HepG2 (cell line): Measurements from ENCODE around the gene NSMCE3. TPM values are rescaled to one million over a fixed set of nuclear protein-coding genes. Genes with fewer than 3 reads are reported as not detected.

ENCODE experiments used
- GATAD1 ChIP-seq: IDR thresholded peaks from 2 replicates; pipeline ENCODE4 v1.6.1; 2016; ENCODE audit warnings: missing genetic modification reagents, missing compliant biosample characterization
- MEIS2 ChIP-seq: sonication (generic); formaldehyde crosslinking; IDR thresholded peaks from 2 replicates; pipeline ENCODE4 v1.9.0; 2021; ENCODE audit warnings: mild to moderate bottlenecking, missing genetic modification reagents
- YEATS2 ChIP-seq: sonication (generic); formaldehyde crosslinking; IDR thresholded peaks from 2 replicates; pipeline ENCODE4 v1.4.0; 2020; ENCODE audit warnings: missing genetic modification reagents, borderline replicate concordance
- ZFX ChIP-seq: sonication (generic); formaldehyde crosslinking; IDR thresholded peaks from 2 replicates; pipeline ENCODE4 v1.4.0; 2020; ENCODE audit warnings: mild to moderate bottlenecking, low read depth, missing genetic modification reagents, moderate library complexity
- ZNF468 ChIP-seq: sonication (generic); formaldehyde crosslinking; IDR thresholded peaks from 2 replicates; pipeline ENCODE4 v1.8.0; 2022; ENCODE audit warnings: mild to moderate bottlenecking, moderate library complexity, missing genetic modification reagents
- ZNF543 ChIP-seq: sonication (generic); formaldehyde crosslinking; IDR thresholded peaks from 2 replicates; pipeline ENCODE4 v1.4.0; 2020; ENCODE audit warnings: mild to moderate bottlenecking, missing genetic modification reagents
- ZNF883 ChIP-seq: sonication (generic); formaldehyde crosslinking; IDR thresholded peaks from 2 replicates; pipeline ENCODE4 v1.5.1; 2020; ENCODE audit warnings: mild to moderate bottlenecking, missing genetic modification reagents; ENCODE audit errors: not compliant biosample characterization
- polyA plus RNA-seq, 8 experiments: library from polyadenylated mRNA; depleted of rRNA in 3 of 8; stranded (reverse) in 7 of 8; unstranded in 1 of 8; fragments of >200 nt; fragmentation: Illumina TruSeq in 4 of 8; extraction: Trizol in 4 of 8; gene quantifications; 2 replicates each; pipeline versions ENCODE4 v1.2.1 to v1.2.3, GENCODE V29; 2011 to 2016; ENCODE audit warnings: low read depth in 4 of 8, missing spikeins in 1 of 8, mixed read lengths in 1 of 8; ENCODE audit not compliant: insufficient read depth in 1 of 8
- total RNA-seq, 5 experiments: library from RNA; depleted of rRNA; stranded (reverse); fragments of >200 nt; fragmentation: Illumina TruSeq; extraction: Trizol; gene quantifications; 2 replicates each; pipeline ENCODE4 v1.2.3, GENCODE V29; 2016; ENCODE audit warnings: low read depth in 1 of 5
- TF ChIP-seq, protein P1 (sequence below): sonication (generic); formaldehyde crosslinking; IDR thresholded peaks from 2 replicates; pipeline ENCODE4 v1.4.0; 2020; ENCODE audit warnings: missing genetic modification reagents, borderline replicate concordance
- TF ChIP-seq, protein P2 (sequence below): IDR thresholded peaks from 2 replicates; pipeline ENCODE4 v1.6.1; 2016; ENCODE audit warnings: missing genetic modification reagents, missing compliant biosample characterization
- TF ChIP-seq, protein P3 (sequence below): IDR thresholded peaks from 2 replicates; pipeline ENCODE4 v1.6.1; 2012; ENCODE audit warnings: low read depth, low read length, improper control_type of control experiment
- TF ChIP-seq, protein P4 (sequence below): sonication (generic); formaldehyde crosslinking; IDR thresholded peaks from 2 replicates; pipeline ENCODE4 v1.4.0; 2020; ENCODE audit warnings: mild to moderate bottlenecking, missing genetic modification reagents
- TF ChIP-seq, protein P5 (sequence below): sonication (generic); formaldehyde crosslinking; IDR thresholded peaks from 2 replicates; pipeline ENCODE4 v1.5.1; 2020; ENCODE audit warnings: missing genetic modification reagents, mild to moderate bottlenecking, borderline replicate concordance
- TF ChIP-seq, protein P6 (sequence below): IDR thresholded peaks from 2 replicates; pipeline ENCODE4 v1.4.0; 2020; ENCODE audit warnings: mild to moderate bottlenecking, missing genetic modification reagents
- TF ChIP-seq, protein P7 (sequence below): sonication (generic); formaldehyde crosslinking; IDR thresholded peaks from 2 replicates; pipeline ENCODE4 v1.4.0; 2020; ENCODE audit warnings: missing genetic modification reagents, borderline replicate concordance

Gene NSMCE3
- total and polyA plus RNA-seq, 2 of the 13 experiments (the other 11 are each of a cell fraction or from before 2014, with no cell fraction given) = 3.0 to 3.7 TPM

DNA sequence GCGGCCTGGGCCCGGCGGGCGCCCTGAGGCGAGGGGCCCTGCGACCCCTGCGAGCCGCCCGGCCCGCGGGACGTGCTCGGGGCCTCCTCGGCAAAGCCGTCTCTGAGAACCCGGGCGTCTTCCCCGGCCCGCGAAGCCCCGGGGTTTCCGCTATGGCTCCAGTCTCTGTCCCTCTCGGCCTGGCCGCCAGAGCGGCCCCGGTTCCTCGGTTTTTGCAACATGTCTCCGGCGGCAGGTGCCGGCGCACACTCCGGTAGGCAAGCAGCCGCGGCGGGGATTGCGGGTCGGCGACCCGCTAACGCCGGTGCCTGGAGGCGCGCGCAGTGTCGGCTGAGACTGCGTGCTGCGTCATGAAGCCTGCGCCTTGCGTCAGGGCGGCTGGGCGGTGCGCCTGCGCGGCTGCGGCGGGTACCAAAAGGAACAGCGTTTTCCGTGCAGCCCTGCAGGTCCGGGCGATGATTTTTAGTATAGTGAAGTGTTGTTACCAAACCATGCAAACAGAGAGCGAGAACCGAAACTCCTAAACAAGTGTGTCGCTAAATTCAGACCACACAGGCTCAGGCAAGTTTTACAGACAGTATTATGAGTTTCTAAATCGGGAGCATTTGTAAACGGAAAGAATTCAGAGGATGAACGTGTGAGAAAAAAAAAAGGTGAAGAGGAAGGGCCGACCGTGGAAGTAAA, at the start of gene NSMCE3 (continued):
- TF ChIP-seq ZNF468 (CRISPR knock-in tag) (no peak), ZNF883 (peak; percentile 65), YEATS2 (peak; percentile 53), GATAD1 (CRISPR knock-in tag) (peak; percentile 86), ZFX (peak; percentile 83), ZNF543 (0 out of 2 replicates have a peak, but pooled peaks have one; percentile 44), MEIS2 (CRISPR knock-in tag) (peak; percentile 53; the same call in 1 of the 2 replicates)
- TF ChIP-seq, protein P1, sequence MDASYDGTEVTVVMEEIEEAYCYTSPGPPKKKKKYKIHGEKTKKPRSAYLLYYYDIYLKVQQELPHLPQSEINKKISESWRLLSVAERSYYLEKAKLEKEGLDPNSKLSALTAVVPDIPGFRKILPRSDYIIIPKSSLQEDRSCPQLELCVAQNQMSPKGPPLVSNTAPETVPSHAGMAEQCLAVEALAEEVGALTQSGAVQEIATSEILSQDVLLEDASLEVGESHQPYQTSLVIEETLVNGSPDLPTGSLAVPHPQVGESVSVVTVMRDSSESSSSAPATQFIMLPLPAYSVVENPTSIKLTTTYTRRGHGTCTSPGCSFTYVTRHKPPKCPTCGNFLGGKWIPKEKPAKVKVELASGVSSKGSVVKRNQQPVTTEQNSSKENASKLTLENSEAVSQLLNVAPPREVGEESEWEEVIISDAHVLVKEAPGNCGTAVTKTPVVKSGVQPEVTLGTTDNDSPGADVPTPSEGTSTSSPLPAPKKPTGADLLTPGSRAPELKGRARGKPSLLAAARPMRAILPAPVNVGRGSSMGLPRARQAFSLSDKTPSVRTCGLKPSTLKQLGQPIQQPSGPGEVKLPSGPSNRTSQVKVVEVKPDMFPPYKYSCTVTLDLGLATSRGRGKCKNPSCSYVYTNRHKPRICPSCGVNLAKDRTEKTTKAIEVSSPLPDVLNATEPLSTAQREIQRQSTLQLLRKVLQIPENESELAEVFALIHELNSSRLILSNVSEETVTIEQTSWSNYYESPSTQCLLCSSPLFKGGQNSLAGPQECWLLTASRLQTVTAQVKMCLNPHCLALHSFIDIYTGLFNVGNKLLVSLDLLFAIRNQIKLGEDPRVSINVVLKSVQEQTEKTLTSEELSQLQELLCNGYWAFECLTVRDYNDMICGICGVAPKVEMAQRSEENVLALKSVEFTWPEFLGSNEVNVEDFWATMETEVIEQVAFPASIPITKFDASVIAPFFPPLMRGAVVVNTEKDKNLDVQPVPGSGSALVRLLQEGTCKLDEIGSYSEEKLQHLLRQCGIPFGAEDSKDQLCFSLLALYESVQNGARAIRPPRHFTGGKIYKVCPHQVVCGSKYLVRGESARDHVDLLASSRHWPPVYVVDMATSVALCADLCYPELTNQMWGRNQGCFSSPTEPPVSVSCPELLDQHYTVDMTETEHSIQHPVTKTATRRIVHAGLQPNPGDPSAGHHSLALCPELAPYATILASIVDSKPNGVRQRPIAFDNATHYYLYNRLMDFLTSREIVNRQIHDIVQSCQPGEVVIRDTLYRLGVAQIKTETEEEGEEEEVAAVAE = no peak
- TF ChIP-seq, protein P2, sequence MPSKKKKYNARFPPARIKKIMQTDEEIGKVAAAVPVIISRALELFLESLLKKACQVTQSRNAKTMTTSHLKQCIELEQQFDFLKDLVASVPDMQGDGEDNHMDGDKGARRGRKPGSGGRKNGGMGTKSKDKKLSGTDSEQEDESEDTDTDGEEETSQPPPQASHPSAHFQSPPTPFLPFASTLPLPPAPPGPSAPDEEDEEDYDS = peak; percentile 48
- TF ChIP-seq, protein P3, sequence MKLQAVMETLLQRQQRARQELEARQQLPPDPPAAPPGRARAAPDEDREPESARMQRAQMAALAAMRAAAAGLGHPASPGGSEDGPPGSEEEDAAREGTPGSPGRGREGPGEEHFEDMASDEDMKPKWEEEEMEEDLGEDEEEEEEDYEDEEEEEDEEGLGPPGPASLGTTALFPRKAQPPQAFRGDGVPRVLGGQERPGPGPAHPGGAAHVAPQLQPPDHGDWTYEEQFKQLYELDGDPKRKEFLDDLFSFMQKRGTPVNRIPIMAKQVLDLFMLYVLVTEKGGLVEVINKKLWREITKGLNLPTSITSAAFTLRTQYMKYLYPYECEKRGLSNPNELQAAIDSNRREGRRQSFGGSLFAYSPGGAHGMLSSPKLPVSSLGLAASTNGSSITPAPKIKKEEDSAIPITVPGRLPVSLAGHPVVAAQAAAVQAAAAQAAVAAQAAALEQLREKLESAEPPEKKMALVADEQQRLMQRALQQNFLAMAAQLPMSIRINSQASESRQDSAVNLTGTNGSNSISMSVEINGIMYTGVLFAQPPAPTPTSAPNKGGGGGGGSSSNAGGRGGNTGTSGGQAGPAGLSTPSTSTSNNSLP = no peak
- TF ChIP-seq, protein P4, sequence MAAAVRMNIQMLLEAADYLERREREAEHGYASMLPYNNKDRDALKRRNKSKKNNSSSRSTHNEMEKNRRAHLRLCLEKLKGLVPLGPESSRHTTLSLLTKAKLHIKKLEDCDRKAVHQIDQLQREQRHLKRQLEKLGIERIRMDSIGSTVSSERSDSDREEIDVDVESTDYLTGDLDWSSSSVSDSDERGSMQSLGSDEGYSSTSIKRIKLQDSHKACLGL = peak; percentile 56; the same call in 1 of the 2 replicates
- TF ChIP-seq, protein P5, sequence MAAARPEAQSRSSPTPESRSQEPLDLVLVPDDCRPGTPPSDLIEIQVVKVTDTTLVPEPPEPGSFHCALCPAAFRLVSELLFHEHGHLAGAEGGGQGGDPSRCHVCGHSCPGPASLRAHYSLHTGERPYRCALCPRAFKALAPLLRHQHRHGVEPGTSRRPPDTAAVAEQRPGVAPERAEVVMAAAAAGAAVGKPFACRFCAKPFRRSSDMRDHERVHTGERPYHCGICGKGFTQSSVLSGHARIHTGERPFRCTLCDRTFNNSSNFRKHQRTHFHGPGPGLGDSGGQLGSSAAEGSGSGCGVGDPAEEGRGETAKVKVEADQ = no peak
- TF ChIP-seq, protein P6, sequence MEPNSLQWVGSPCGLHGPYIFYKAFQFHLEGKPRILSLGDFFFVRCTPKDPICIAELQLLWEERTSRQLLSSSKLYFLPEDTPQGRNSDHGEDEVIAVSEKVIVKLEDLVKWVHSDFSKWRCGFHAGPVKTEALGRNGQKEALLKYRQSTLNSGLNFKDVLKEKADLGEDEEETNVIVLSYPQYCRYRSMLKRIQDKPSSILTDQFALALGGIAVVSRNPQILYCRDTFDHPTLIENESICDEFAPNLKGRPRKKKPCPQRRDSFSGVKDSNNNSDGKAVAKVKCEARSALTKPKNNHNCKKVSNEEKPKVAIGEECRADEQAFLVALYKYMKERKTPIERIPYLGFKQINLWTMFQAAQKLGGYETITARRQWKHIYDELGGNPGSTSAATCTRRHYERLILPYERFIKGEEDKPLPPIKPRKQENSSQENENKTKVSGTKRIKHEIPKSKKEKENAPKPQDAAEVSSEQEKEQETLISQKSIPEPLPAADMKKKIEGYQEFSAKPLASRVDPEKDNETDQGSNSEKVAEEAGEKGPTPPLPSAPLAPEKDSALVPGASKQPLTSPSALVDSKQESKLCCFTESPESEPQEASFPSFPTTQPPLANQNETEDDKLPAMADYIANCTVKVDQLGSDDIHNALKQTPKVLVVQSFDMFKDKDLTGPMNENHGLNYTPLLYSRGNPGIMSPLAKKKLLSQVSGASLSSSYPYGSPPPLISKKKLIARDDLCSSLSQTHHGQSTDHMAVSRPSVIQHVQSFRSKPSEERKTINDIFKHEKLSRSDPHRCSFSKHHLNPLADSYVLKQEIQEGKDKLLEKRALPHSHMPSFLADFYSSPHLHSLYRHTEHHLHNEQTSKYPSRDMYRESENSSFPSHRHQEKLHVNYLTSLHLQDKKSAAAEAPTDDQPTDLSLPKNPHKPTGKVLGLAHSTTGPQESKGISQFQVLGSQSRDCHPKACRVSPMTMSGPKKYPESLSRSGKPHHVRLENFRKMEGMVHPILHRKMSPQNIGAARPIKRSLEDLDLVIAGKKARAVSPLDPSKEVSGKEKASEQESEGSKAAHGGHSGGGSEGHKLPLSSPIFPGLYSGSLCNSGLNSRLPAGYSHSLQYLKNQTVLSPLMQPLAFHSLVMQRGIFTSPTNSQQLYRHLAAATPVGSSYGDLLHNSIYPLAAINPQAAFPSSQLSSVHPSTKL (CRISPR knock-in tag) = peak; percentile 69
- TF ChIP-seq, protein P7, sequence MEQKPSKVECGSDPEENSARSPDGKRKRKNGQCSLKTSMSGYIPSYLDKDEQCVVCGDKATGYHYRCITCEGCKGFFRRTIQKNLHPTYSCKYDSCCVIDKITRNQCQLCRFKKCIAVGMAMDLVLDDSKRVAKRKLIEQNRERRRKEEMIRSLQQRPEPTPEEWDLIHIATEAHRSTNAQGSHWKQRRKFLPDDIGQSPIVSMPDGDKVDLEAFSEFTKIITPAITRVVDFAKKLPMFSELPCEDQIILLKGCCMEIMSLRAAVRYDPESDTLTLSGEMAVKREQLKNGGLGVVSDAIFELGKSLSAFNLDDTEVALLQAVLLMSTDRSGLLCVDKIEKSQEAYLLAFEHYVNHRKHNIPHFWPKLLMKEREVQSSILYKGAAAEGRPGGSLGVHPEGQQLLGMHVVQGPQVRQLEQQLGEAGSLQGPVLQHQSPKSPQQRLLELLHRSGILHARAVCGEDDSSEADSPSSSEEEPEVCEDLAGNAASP (CRISPR knock-in tag) = peak; percentile 24; the same call in 1 of the 2 replicates
